Memory B cell (primary cell): Measurements from ENCODE around the gene RANBP3.

Experiments
- ATAC-seq: fragments of 150-1000 bp; cut with Tn5 transposase; 2 replicates; pipeline ENCODE4 v1.10.0; 2021; ENCODE audit warnings: low read depth, mild to moderate bottlenecking, moderate library complexity
- DNase-seq, 2 donors: peaks; one replicate each; pipeline ENCODE4 v3.0.0; 2022; ENCODE audit warnings: low spot score in 2 of 2
- H3K27ac Mint-ChIP-seq: one replicate; pipeline ENCODE4 v1.8.0; 2022; ENCODE audit warnings: mild to moderate bottlenecking, moderate library complexity, mixed read lengths
- H3K27me3 Mint-ChIP-seq: one replicate; pipeline ENCODE4 v1.8.0; 2022; ENCODE audit warnings: mixed read lengths
- H3K36me3 Mint-ChIP-seq: one replicate; pipeline ENCODE4 v1.8.0; 2022; ENCODE audit warnings: mild to moderate bottlenecking, mixed read lengths
- H3K4me1 Mint-ChIP-seq: one replicate; pipeline ENCODE4 v1.8.0; 2022; ENCODE audit warnings: mixed read lengths
- H3K4me3 Mint-ChIP-seq: one replicate; pipeline ENCODE4 v1.8.0; 2022; ENCODE audit warnings: mild to moderate bottlenecking, moderate library complexity, mixed read lengths
- H3K9me3 Mint-ChIP-seq: one replicate; pipeline ENCODE4 v1.8.0; 2022; ENCODE audit warnings: mixed read lengths

RANBP3 gene

DNA sequence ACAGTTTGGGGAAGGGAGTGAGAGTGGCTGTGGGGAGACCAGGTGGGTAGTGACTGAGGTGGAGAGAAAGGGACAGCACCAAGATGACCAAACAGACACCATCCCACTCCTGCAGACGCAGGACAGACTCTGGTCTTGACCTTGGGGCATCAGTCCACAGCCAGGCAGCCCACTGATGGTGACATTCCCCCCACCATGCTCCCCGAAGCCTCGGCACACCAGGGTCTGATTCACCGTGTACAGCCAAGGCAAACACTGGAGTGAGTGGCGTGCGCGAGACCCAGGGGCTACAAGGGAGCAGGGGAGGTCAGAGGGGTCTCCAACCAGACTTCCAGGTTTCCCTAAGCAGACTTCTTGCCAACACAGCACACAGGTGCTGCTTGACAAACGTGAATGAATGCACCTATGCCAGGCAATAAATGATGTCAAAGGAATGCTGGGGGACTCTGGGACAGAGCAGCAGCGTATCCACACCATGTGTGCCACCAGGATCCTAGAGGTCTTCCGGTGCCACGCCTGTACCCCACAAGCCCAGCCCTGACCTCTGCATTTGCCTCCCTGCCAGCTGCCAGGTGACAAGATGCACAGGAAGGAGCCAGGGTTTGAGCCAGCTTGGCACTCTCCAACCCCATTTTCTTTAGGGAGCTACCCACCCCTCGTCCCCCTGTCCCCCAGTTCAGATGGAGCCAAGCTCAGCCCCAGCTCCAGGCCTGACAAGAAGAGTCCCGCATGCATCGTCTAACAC is 18.5 kb downstream of the RANBP3 start:
- H3K36me3 Mint-ChIP-seq = peaks cover 6% of the 10 kb centered on the region
- no peaks in the 10 kb centered on the region for H3K27me3 Mint-ChIP-seq
- H3K27ac Mint-ChIP-seq = peak overlapping the region; percentile 62
- no peak overlapping the region for H3K4me3 Mint-ChIP-seq
- DNase-seq (no peak), ATAC-seq (no peak)
- no peaks in the 10 kb centered on the region for H3K9me3 Mint-ChIP-seq
- peaks cover 50% of the 10 kb centered on the region for H3K4me1 Mint-ChIP-seq

DNA sequence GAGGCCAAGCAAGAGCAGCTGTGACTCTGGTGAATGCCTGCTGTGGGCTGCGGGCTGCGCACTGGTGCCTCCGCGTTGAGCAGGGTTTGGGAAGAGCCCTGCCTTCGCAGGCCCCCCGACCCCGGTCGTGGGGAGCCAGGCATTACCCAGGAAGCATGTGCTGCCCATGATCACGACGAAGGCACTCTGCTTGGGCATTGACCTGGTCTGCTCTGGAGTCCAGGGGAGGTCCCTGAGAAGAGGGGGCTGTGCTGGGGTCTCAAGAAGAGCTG is 19.2 kb downstream of the RANBP3 start:
- peaks cover 7% of the 10 kb centered on the region for H3K36me3 Mint-ChIP-seq
- no peak for DNase-seq
- no peak for ATAC-seq
- H3K27ac Mint-ChIP-seq = no peak overlapping the region
- no peaks in the 10 kb centered on the region for H3K27me3 Mint-ChIP-seq
- no peaks in the 10 kb centered on the region for H3K9me3 Mint-ChIP-seq
- peaks cover 52% of the 10 kb centered on the region for H3K4me1 Mint-ChIP-seq
- H3K4me3 Mint-ChIP-seq = no peak overlapping the region

DNA sequence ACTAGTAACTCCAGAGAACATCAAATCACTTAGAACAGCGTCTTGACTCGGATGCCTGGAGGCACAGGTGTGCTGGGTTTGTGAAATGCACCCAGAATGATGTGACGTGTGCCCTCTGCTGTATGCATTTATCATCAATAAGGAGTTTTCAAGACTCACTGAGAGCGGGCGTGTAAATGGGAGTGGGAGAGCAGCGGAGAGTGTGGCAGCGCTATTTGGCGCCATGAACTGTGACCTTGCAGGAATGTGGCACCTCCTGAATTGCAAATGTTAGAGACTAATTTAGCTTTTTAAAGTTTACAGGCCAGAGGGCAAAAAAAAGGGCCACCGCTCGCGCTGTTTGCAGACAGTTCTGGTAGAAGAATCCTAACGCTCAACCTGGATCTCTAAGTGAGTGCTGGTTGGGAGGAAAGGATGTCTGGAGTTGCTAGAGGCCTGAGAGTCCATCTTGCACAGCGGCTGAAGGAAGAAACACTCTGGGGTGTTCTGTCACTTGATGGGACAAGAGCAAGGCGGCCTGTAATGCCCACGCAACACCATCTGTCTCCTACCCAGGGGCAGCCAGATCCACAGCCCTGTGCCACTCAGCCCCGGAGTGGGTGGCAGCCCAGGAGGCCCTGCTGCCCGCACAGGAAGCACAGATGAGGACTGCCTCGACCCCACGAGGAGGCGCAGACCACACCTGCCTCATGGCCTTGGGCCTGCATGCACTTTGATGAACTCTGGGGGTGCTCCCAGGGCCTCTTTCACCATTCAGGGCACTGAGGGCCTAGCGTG is 19.7 kb downstream of the RANBP3 start:
- Mint-ChIP-seq H3K36me3 (peaks cover 7% of the 10 kb centered on the region), H3K27ac (no peak overlapping the region), H3K4me3 (no peak overlapping the region), H3K27me3 (no peaks in the 10 kb centered on the region), H3K9me3 (no peaks in the 10 kb centered on the region), H3K4me1 (peaks cover 51% of the 10 kb centered on the region)
- ATAC-seq (no peak), DNase-seq (no peak)

DNA sequence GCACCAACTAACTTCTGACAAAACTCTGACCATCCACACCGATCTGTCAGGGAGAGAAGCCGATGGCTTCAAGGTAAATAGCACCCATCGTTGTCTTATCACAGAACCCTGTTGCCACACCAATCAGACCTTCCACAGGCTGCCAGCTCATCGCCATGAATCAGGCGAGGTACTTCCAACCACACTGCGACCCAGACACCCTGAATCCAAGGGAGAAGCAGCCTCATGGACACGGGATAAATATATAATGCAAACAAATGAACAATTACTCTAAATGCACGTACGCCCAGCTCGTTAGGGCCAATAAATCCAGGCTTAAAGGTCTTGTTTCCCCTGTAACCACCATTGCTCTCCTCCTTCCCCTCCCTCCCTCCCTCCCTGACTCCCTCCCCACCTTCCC is 20.8 kb downstream of the RANBP3 start:
- DNase-seq (no peak), ATAC-seq (no peak)
- Mint-ChIP-seq H3K27me3 (no peaks in the 10 kb centered on the region), H3K9me3 (no peaks in the 10 kb centered on the region), H3K36me3 (peaks cover 7% of the 10 kb centered on the region), H3K27ac (no peak overlapping the region), H3K4me3 (no peak overlapping the region), H3K4me1 (peaks cover 55% of the 10 kb centered on the region)

DNA sequence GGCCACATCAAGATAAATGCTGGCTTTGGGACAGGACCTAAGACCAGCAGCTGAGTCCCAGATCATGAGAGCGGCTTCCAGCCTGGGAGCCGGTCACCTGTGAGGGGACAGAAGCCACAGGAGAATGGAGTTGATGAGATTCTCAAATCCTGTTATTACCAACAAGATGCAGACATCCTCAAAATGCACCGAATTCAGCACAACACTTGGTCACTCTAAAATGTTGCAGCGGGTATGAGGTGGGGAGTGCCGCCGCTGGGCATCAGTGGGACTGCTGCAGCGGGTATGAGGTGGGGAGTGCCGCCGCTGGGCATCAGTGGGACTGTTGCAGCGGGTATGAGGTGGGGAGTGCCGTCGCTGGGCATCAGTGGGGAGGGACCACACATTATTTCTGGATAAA is 21.2 kb downstream of the RANBP3 start:
- DNase-seq (no peak), ATAC-seq (no peak)
- H3K27ac Mint-ChIP-seq = peak overlapping the region; percentile 56
- no peaks in the 10 kb centered on the region for H3K27me3 Mint-ChIP-seq
- peaks cover 7% of the 10 kb centered on the region for H3K36me3 Mint-ChIP-seq
- H3K4me3 Mint-ChIP-seq = no peak overlapping the region
- peaks cover 53% of the 10 kb centered on the region for H3K4me1 Mint-ChIP-seq
- no peaks in the 10 kb centered on the region for H3K9me3 Mint-ChIP-seq

DNA sequence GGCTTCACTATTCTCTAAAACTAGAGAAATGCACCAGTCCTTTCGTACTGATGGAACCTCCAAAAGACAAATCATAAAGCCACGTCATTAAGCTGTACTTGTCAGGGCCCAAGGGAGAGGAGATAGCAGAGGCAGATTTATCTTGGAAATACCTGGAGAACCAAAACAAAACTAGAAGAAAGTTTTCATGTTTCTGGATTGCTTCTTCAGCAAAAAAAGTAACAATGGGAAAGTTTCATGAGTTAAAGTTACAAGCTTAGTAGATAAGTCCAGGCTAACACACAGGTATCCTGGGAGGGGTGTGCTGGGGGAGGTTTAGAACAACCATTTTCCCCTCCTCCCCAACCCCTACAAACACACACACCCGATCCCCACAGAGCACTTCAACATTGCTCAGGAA is 21.6 kb downstream of the RANBP3 start:
- Mint-ChIP-seq H3K9me3 (no peaks in the 10 kb centered on the region), H3K4me3 (no peak overlapping the region), H3K27me3 (no peaks in the 10 kb centered on the region), H3K4me1 (peaks cover 55% of the 10 kb centered on the region), H3K36me3 (peaks cover 7% of the 10 kb centered on the region), H3K27ac (peak overlapping the region; percentile 56)
- ATAC-seq (no peak), DNase-seq (no peak)

DNA sequence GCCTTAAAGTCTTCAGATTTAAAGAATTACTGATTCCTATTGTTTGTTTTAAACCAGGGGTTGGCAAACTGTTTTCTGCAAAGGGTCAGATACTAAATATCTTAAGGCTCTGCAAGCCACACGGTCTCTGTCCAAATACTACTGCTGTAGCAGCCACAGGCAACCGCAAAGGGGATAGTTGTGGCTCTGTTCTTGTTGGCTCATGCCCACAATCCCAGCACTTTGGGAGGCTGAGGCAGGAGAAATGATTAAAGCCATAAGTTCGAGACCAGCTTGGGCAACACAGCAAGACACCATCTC is 22.4 kb downstream of the RANBP3 start:
- Mint-ChIP-seq H3K27me3 (no peaks in the 10 kb centered on the region), H3K4me3 (no peak overlapping the region), H3K36me3 (peaks cover 7% of the 10 kb centered on the region), H3K4me1 (peaks cover 54% of the 10 kb centered on the region), H3K27ac (no peak overlapping the region), H3K9me3 (no peaks in the 10 kb centered on the region)
- ATAC-seq = no peak
- DNase-seq = no peak

DNA sequence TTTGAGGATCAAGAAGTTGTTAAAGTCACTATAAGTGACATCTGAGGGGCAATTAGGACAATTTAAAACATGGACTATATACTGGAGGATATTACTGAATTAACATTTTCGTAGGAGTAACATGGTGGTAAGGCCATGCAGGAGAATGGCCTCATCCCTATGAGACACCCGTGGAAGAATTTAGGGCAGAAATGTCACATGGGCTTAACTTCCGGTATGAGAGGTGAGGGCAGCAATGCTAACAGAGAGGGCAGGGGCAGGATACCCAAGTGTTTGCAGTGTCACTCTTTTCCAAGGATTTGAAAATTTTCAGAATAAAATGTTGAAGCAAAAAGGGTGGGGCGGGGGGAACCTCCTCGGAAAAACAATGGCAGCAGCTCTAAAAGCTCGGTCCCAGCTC is 23.6 kb downstream of the RANBP3 start:
- DNase-seq (no peak), ATAC-seq (no peak)
- no peaks in the 10 kb centered on the region for H3K9me3 Mint-ChIP-seq
- no peaks in the 10 kb centered on the region for H3K27me3 Mint-ChIP-seq
- peaks cover 51% of the 10 kb centered on the region for H3K4me1 Mint-ChIP-seq
- H3K4me3 Mint-ChIP-seq = no peak overlapping the region
- peak overlapping the region; percentile 64 for H3K27ac Mint-ChIP-seq
- H3K36me3 Mint-ChIP-seq = peaks cover 10% of the 10 kb centered on the region

DNA sequence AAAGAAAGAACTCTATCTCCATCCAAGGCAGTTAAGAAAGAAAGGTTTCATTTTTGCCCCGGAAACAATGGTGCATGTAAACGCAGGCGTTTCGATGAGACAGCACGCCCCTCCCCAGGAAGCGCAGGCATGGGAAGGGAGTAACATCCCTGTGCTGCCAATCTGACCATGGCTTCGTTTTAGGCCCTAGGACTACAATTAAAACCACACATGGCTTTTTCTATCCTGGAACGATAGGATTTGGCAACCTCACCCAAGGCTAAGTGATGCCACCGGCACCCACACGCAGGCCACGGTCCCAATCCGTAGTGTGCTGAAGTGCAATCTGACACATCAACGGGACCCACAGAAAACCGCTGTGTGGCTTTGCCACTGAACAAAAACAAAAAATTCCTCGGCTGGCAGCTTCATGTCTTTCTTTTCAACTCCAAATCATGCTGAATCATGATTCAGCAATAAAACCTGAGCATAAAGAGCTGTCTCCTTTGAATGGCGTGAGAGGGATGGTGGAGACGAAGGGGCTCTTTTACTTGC is 24.2 kb downstream of the RANBP3 start:
- H3K27ac Mint-ChIP-seq = peak overlapping the region; percentile 64
- no peak for ATAC-seq
- H3K9me3 Mint-ChIP-seq = no peaks in the 10 kb centered on the region
- peaks cover 47% of the 10 kb centered on the region for H3K4me1 Mint-ChIP-seq
- no peak overlapping the region for H3K4me3 Mint-ChIP-seq
- DNase-seq = no peak
- H3K36me3 Mint-ChIP-seq = peaks cover 10% of the 10 kb centered on the region
- no peaks in the 10 kb centered on the region for H3K27me3 Mint-ChIP-seq

DNA sequence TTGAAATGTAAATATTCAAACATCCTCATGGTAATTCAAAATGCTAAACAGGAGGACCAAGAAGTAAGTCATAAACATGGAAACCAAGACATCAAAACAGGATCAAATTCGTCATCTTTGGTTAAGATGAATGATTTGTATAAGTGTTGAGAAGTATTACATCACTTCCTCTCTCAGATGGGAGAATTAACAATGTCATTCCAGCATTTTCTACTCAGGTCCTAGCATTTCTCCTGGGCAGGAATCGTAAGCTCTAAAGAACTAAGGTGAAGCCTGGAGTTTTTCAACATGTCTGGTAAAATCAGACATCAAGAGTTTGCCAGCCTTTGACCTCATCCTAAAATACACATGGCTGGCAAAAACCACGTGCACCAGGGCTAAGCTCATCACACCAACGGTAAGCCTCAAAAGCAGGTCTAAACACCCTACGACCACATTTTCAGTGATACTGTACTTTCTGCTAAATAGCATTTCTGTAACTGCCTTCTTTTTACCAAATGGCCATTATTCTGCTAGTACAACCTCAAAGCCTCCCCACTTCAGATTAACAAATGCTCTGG is 24.8 kb downstream of the RANBP3 start:
- H3K36me3 Mint-ChIP-seq = peaks cover 9% of the 10 kb centered on the region
- DNase-seq = no peak

DNA sequence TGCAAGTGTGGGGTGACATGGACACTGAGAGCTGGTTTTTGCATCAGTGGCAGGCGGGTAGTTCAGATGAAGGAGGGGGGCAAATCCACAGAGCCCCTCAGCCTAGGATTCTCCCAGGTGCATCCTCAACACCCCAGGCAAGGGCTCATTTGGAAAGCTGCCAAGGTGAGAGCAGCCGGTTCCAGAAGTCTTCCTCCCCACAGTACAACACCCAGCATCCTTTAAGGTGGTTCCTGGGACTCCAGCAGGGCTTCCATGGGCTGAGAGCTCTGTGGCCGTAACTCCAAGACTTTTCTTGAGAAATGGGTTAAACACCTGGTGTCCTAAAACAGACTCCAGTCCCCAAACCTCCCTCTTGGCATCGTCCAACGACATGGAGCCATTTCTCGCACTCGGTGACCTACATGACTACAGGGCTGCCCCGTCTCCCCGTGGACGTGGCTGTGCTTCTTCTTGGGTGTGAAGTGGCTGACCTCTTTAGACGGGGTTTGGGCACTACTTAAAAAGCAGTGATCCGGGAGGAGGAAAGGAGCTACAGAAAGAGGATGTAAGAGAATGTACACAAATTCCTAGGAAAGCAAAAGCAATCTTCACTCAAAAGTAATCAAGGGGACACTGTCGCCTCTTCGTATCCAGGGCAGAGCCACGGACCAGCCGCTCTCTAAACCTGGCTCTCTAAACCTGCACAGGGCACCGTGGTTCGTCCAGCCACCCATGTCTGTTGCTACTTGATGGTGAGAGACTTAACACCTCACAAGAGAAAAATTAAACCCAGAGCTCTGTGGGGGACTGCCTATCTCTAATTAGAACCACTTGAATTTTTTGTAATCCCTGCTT is 25.5 kb downstream of the RANBP3 start:
- no peak for ATAC-seq
- Mint-ChIP-seq H3K4me3 (no peak overlapping the region), H3K4me1 (peaks cover 45% of the 10 kb centered on the region), H3K27me3 (no peaks in the 10 kb centered on the region), H3K9me3 (no peaks in the 10 kb centered on the region), H3K27ac (peak overlapping the region; percentile 64), H3K36me3 (peaks cover 7% of the 10 kb centered on the region)
- DNase-seq = no peak

More for the DNA sequence above, 24.8 kb downstream of the RANBP3 start:
- no peak for ATAC-seq
- Mint-ChIP-seq H3K4me3 (no peak overlapping the region), H3K9me3 (no peaks in the 10 kb centered on the region), H3K27ac (peak overlapping the region; percentile 64), H3K27me3 (no peaks in the 10 kb centered on the region), H3K4me1 (peaks cover 45% of the 10 kb centered on the region)

DNA sequence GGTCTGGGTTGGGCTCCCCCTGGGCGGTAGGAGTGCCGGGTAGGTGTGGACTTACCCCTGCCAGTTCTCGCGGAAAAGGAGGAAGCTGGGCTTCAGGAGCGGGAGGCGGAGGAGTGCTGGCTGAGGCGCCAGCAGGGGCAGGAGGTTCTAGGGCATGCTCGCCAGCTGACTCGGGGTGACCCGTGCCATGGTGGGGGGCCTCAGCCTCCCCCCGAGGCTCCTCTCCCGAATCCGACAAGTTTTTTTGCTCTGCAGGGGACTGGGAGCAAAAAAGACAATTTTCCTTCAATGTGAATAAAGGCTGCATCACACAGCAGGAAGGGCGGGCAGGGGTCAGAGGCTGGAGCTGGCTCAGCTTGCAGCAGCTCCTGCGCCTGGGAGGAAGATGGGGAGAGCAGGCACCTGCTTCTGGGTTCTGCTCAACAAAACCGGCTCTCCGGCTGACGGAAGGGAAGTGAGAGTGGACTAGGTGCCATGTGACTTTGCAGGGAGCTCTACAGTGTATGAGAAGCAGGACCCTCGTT is 26.5 kb downstream of the RANBP3 start:
- peak overlapping the region; percentile 62 for H3K27ac Mint-ChIP-seq
- ATAC-seq = peak; percentile 94

DNA sequence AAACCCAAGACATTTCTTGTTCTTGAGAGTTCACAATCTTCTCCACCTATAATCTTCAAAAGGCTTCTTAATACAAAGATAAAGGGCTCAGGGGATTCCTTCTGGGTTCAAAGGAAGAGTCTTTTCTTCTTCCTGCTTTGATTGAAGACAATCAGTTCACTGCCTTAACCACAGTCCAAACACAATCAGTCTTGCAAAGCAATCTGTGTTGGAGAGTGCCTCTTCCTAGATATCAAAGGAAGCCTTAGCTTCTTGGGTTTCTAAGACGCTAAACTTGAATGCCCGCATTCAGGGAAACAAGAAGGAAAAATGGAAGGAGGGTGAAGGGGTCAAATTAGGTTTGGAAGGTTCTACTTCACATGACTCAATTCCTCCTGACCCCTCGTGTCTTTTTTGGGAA is 27.2 kb downstream of the RANBP3 start:
- ATAC-seq (no peak), DNase-seq (no peak)
- peak overlapping the region; percentile 62 for H3K27ac Mint-ChIP-seq
- H3K36me3 Mint-ChIP-seq = peaks cover 14% of the 10 kb centered on the region
- peaks cover 45% of the 10 kb centered on the region for H3K4me1 Mint-ChIP-seq
- no peak overlapping the region for H3K4me3 Mint-ChIP-seq
- H3K9me3 Mint-ChIP-seq = no peaks in the 10 kb centered on the region
- H3K27me3 Mint-ChIP-seq = no peaks in the 10 kb centered on the region

More for the DNA sequence above, 26.5 kb downstream of the RANBP3 start:
- Mint-ChIP-seq H3K4me1 (peaks cover 44% of the 10 kb centered on the region), H3K4me3 (peak overlapping the region; percentile 34), H3K27me3 (no peaks in the 10 kb centered on the region), H3K36me3 (peaks cover 8% of the 10 kb centered on the region), H3K9me3 (no peaks in the 10 kb centered on the region)
- peak; percentile 18 to 27 for DNase-seq
